GM18520 (cell line): ENCODE data around the gene TNFSF9.
"Not testable (repeated sequence)": the region's sequence is repeated elsewhere in the genome, so short reads cannot be mapped to it uniquely, and the experiment has no call there.

ENCODE experiments used
- ATAC-seq: cut with Tn5 transposase; IDR thresholded peaks from one replicate; pipeline ENCODE4 v1.9.1; 2021; ENCODE audit not compliant: unreplicated experiment

Gene TNFSF9

GRCh38 chr19:6531163-6531955 lies 533 bp downstream of the TNFSF9 start:
- ATAC-seq: no peak

- no peak for ATAC-seq
These were observed 1.1 kb downstream of the TNFSF9 start for GRCh38 chr19:6531956-6532243.

DNA sequence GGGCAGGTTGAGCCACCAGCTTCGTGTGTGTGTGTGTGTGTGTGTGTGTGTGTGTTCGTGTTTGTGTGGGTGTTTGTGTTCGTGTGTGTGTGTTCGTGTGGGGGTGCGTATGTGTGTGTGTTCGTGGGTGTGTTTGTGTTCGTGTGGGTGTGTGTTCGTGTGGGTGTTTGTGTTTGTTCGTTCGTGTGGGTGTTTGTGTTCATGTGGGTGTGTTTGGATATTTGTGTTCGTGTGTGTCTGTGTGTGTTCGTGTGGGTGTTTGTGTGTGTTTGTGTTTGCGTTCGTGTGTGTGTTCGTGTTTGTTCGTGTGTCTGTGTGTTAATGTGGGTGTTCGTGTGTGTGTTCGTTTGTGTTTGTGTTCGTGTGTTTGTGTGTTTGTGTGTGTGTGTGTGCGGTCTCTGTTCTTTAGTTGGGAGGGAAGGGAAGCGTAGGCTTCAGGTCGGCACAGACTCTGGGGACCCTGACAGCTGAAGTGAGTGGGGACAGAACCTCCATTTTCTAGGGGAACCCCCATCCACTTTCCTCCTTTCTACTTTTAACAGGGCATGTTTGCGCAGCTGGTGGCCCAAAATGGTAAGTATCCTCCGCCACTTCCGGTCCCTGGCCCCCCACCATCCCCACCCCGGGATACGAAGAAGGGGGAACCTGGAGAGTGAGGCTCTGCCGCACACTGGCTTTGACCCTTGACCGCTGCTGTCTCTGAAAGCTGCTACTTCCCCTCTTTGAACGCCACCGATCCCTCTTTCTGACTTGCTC lies 1.6 kb downstream of the TNFSF9 start:
- ATAC-seq: no peak

DNA sequence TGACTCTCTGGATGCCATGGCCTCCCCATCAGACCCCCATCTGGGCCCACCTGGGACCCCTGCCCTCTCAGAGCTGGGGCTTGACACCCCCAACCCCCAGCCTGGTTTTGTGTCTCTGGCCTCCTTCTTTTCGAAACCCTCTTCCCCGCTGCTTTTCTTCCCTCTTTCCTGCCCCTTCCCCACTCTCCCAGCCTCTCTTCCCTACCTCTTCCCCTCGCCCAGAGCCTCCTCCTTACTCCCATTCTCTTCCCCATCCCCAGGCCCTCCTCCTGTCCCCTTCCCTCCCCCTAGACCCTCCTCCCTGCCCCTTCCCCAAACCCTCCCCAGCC lies 2.1 kb downstream of the TNFSF9 start:
- ATAC-seq: no peak

GRCh38 chr19:6533746-6534418 lies 3.1 kb downstream of the TNFSF9 start:
- no peak for ATAC-seq

GRCh38 chr19:6534451-6535093 lies 3.7 kb downstream of the TNFSF9 start:
- ATAC-seq: no peak

- ATAC-seq: no peak
These were observed 4.8 kb downstream of the TNFSF9 start for GRCh38 chr19:6535558-6536137.

GRCh38 chr19:6539514-6539913 lies 8.7 kb downstream of the TNFSF9 start:
- ATAC-seq: no peak

- no peak for ATAC-seq
These were observed 10.3 kb downstream of the TNFSF9 start for GRCh38 chr19:6540918-6541689.

GRCh38 chr19:6543866-6544347 lies 13.1 kb downstream of the TNFSF9 start:
- no peak for ATAC-seq

GRCh38 chr19:6550679-6551078 lies 19.9 kb downstream of the TNFSF9 start:
- not testable (repeated sequence) for ATAC-seq

DNA sequence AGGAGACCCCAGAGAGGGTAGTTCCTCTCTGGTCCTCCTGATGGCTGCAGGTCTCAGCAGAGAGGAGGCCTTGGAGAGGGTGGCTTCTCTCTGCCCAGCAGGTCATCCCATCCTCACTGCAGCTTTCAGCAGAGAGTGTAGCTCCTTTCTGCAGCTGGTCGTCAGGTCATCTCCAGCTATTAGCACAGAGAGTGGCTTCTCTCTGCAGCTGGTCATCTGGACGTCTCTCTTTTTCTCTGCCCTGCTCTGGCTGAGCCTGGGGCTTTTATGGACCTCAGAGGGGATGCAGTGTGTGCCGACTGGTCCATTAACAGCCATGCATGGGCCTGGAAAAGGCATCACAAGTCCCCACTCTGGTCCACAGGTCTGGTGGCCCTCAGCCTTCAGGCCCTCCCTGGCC lies 20.3 kb downstream of the TNFSF9 start:
- no peak for ATAC-seq

DNA sequence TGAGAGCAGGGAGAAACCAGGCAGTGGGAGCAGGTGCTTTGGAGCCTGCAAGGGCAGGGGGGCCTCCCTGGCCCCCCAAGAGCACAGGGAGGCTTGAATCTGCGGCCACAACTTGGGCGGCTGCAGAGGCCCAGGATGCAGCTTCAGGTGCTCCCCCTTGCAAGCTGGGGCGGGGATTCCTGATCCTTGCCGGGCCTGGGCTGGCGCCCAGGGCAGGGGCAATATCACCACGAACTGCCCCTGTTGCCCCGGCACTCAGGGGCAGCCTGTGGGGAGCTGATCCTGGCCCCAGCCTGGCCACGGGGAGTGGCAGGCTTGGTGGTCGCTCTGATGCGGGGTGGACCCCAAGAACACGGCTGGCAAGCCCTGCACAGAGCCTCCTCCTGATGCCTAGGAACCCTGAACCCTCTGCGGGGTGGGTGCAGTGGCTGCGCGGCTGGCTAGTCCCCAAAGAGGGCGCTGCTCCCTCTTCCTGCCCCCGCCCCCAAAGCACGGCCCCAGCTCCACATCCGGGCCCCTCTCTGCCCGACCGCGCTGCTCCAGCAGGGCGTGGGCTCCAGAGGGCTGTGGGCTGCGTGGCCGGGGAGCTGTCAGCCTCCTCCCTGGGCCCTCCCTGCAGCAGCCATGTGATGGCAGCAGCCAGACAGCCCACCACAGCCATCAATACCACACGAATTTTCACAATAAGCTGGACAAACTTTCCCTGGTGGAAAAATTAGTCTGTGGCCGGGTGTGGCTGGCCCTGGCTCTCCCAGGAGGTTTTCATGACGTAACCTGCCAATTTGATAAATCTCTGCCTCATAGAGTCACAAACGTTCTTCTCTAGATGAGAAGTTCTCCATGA lies 21.0 kb downstream of the TNFSF9 start:
- no peak for ATAC-seq

GRCh38 chr19:6556043-6556449 lies 25.2 kb downstream of the TNFSF9 start:
- ATAC-seq: no peak

GRCh38 chr19:6556480-6557195 lies 25.8 kb downstream of the TNFSF9 start:
- ATAC-seq: no peak

- not testable (repeated sequence) for ATAC-seq
These were observed 31.6 kb downstream of the TNFSF9 start for GRCh38 chr19:6562437-6562836.

DNA sequence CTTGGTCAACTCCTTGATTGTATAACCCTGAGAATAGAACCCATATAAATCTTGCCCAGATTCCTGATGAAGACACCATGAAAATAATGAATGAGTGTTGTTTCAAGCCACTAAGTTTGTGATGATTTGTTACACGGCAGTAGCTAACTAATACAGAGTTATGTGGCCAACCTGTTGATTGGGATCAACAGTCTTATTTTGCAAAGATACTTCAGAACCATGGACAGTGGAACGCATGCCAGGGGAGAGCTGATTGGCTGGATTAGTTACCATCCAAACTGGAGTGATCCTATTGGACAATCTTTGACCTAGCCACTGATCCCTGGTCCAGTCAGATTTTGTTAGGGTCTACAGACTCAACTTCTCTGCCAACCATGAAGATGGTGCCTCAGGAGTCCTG lies 33.6 kb downstream of the TNFSF9 start:
- no peak for ATAC-seq

- ATAC-seq: not testable (repeated sequence)
These were observed 35.9 kb downstream of the TNFSF9 start for GRCh38 chr19:6566727-6567126.

GRCh38 chr19:6568010-6568526 lies 37.2 kb downstream of the TNFSF9 start:
- no peak for ATAC-seq
